GM18526 (cell line): ENCODE data around the gene HCN3.
A peak's percentile ranks its signal among the peaks of the same experiment; 100 is the strongest.

Experiments used
- POLR2A ChIP-seq: IDR thresholded peaks from 3 replicates; pipeline ENCODE4 v1.6.1; 2011; ENCODE audit not compliant: insufficient read length; ENCODE audit errors: extremely low read depth

HCN3 gene

DNA sequence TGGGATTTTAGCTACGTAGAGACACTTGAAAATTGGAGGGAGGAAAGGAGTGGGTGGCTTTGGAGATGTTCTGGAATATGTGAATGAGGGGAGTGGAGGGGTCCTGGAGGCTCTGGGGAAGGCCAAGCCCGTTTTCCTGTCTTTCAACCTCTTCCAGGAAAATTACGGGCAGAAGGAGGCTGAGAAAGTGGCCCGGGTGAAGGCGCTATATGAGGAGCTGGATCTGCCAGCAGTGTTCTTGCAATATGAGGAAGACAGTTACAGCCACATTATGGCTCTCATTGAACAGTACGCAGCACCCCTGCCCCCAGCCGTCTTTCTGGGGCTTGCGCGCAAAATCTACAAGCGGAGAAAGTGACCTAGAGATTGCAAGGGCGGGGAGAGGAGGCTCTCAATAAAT lies 43.0 kb downstream of the HCN3 start:
- no peak for TF ChIP-seq POLR2A

DNA sequence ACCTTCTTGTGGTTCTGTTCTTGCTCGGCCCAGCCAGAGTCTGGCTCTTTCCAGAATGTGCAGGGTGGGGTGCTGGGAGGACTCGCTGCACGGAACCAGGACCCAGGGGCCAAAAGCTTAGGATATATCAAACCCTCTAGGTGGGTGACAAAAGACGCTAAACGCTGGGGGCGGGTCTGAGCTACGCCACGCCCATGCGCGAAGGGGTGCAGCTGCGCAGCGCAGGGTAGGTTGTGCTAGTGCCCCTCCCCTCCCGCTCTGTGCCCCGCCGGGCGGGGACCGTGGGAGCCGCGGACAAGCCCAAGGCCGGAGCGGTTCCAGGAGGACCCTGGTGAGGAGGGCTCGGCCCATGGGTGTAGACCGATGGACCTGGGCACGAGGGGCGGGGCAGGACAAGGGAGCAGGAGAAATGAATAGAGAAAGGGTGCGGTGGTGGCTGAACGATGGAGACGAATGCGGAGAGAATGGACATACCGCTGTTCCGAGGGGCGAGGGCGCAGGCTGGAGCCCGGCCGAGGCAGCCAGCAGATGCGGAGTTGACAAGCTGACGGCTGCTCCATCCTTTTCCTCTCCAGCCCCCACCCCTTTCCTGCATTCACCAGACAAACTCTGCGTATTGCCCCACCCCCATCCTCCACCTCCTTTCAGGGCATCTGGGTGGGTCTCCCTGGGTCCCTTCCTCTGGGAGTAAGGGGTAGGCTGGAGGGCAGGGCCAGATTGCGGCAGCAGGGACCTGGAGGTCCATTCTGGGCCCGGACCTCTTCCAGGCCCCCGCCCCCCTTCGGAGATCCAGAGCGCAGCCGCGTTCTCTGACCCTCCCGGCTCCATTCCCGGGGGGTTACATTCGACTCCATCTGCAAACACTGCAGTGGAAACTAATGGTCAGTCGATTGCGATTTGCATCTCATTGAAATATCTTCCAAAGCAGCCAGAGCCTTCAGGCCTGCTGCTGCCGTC lies 43.7 kb downstream of the HCN3 start, which contains the start of gene RUSC1:
TSS of gene RUSC1 (plus strand) at position 234 of the 957 bp plus-strand sequence. CDS start 880 bp downstream, outside the sequence.
- TF ChIP-seq POLR2A, result no peak

DNA sequence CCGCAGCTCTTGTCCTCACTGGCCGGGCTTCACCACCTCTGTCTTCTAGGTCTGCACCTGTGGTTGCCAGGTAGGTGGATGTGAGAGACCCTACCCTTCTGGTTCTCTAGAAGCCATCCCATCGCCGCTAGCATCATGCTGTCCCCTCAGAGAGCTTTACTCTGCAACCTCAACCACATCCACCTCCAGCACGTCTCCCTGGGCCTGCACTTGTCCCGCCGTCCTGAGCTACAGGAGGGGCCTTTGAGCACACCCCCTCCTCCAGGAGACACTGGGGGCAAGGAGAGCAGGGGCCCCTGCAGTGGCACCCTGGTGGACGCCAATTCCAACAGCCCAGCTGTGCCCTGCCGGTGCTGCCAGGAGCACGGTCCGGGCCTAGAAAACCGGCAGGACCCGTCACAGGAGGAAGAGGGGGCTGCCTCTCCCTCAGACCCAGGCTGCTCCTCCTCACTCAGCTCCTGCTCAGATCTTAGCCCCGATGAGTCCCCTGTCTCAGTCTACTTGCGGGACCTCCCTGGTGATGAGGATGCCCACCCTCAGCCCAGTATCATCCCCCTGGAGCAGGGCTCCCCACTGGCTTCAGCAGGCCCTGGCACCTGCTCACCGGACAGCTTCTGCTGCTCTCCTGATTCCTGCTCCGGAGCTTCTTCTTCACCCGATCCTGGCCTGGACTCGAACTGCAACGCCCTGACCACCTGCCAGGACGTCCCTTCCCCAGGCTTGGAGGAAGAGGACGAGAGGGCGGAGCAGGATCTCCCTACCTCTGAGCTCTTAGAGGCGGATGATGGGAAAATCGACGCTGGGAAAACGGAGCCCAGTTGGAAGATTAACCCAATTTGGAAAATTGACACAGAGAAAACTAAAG lies 44.6 kb downstream of the HCN3 start:
- no peak for TF ChIP-seq POLR2A

DNA sequence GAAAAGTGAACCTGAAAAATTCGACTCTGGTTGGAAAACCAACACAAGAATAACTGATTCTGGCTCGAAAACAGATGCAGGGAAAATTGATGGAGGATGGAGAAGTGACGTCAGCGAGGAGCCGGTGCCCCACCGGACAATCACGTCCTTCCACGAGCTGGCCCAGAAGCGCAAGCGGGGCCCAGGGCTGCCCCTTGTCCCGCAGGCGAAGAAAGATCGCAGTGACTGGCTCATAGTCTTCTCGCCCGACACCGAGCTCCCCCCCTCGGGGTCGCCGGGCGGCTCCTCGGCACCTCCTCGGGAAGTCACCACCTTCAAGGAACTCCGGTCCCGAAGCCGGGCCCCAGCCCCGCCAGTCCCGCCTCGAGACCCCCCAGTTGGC lies 45.3 kb downstream of the HCN3 start:
- TF ChIP-seq POLR2A, result no peak

DNA sequence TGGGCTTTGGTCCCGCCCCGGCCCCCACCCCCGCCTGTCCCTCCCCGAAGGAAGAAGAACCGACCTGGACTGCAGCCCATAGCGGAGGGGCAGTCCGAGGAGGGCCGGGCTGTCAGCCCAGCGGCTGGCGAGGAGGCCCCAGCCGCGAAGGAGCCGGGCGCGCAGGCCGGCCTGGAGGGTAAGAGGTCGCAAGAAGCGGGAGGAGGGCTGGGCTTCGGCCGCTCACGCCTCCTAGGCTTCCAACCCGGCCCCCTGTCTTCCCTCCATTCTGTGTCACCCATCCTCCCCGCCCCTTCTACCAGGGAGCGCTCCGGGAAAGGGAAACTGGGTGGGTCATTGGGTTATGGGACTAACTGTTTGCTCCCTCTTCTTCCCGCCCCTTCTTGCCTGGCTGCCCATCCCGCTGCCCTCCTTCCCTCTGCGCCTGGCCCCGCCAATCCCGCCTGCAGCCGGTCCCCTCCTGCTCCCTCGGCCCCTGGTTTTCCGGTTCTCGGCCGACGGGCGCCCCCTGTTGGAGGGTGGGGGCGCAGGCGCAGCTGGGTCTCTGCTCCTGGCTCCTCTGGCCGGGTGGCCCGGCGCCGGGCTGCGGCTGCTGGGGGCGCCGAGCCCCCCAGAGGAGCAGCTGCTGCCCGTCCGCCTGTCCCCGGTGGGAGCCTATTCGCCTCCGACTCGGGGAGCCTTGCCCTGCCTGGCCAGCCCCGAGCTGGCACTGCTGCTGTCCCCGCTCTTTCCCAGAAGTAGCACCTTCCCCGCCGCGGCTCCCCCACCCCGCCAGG lies 45.9 kb downstream of the HCN3 start:
- peak; percentile 24 for TF ChIP-seq POLR2A

DNA sequence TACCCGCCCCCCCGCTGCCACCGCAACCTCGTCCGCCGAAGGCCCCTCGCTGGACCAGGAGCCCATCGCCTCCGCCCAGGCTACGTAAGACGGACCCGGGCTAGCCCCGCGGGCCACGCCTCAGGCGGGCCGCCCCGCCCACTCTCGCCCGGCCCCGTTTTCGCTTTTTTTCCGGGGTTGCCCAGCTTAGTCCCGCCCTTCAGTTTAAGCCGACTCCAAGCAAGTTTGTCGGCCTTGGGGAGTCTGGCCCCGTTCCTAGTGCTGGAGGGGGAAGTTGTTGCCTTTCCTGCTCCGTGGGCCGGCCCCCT lies 46.4 kb downstream of the HCN3 start:
- no peak for TF ChIP-seq POLR2A

DNA sequence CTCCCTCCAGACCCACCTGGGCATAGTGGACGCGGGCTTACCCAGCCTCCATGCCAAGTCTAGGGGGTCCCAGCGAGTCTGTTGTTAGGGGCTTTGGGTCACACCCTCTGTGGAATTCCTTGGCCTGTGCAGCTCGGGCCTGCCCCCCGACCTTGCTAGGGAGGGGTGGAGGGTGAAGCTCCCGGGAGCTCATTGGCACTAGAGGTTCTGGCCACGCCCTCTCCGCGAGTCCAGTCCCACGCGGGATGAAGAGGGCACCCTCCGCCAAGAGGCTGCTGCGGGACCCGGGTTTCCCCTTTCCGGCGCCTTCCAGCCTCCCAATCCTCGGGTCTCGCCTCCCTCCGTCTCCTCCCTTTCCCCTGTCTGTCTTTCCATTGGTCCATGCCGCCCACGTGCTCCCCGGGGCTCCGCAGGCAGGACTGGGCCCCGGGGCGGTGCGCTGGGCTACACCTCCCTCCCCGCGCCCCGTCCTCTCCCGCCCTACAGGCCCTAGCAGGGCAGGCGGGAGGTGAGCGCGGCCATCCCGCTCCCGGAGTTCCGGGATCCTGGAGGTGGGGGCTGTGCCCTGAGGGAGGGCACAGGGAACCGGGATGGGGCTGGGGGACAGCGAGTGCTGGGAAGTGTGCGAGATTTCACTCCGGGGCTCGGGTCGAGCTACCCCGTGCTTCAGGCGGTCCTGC lies 46.9 kb downstream of the HCN3 start:
- TF ChIP-seq POLR2A, result peak; percentile 59

DNA sequence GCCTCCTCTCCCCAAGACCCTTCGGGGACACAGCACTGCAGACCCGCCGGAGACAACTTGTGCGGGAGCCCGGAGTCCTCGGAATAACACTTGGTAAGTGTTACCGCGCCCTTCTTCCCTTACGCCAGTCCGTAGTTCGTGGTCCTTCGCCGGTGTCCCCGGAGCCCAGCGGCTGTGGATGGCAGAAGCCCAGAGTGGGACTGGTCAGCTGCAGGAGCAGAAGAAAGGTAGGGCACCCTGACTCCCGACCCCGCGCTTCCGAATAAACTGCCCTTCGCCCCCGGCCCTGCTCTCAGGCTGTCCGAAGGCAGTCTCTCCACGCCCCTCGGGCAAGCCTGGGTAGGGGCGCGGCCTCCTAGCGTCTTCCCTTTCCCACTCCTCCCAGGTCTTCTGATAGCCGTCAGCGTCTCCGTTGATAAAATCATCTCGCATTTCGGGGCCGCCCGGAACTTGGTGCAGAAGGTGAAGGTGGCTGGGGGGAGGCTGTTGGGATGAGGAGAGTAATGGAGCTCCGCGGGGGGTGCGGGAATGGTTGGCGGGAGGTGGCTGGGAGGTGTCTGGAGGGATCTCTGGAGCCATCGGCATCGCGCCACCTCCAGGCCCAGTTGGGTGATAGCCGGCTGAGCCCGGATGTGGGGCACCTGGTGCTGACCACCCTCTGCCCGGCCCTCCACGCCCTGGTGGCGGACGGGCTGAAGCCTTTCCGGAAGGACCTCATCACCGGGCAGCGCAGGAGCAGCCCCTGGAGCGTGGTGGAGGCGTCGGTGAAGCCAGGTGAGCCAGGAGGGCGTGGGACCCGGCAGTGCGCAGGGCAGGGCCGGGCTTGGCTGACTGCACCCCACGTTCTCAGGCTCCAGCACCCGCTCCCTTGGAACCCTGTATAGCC lies 47.7 kb downstream of the HCN3 start:
- TF ChIP-seq POLR2A, result no peak

DNA sequence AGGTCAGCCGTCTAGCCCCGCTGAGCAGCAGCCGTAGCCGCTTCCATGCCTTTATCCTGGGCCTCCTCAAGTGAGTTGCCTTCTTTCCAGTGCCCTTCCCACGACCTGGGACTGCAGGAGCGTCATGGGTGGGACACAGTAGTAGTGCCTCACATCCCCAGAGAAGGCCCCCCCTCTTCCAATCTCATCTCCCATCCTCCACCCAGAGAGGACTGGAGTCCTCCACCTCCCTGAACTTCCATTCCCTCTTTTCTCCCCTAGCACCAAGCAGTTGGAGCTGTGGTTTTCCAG lies 48.3 kb downstream of the HCN3 start:
- no peak for TF ChIP-seq POLR2A

DNA sequence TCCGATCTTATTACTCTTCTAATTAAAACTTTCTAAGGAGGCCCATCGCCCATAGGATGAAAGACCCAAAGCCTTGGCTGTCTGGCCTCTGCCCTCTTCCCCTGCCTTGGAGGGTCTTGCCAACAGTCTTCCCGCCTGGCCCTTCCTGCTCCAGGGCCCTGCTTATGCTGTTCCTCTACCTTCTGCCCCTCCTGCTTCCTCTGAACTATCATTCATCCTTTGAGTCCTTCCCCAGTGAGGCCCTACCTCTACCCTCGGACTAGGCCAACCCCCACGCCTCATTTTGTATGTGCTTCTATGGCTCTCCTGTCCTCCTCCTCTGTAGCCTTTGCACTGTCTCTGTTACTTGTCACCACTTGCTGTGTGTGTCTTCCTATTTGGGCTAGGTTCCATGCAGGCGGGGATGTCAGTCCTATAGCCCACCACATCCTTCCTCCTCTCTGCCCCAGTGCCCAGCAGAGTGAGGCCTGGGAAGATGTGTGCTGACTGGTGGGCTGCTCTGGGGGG lies 48.8 kb downstream of the HCN3 start:
- no peak for TF ChIP-seq POLR2A

DNA sequence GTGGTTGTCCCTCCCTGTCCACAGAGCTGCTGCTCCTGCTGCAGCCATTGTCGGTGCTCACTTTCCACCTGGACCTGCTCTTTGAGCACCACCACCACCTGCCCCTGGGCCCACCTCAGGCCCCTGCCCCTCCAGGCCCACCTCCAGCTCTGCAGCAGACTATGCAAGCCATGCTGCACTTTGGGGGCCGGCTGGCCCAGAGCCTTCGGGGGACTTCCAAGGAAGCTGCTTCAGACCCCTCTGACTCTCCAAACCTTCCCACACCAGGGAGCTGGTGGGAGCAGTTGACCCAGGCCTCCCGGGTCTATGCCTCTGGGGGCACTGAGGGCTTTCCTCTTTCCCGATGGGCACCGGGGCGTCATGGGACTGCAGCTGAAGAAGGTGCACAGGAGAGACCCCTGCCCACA lies 49.4 kb downstream of the HCN3 start:
- TF ChIP-seq POLR2A, result no peak

DNA sequence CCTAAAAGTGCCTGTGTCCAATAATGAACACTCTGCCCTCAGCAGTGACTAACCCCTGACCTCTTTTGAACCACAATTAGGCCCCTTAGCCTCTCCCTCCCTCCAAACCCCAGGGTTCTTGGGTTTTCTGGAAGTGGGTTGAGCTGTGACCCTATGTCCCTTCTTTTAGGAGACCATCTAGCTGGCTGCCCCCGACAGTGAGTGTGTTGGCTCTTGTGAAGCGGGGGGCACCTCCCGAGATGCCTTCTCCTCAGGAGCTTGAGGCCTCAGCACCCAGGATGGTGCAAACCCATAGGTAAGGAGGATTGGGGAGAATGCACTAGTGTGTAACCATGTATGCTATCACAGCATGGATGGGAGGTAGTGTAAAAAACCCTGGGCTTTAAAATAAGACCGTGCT lies 50.7 kb downstream of the HCN3 start:
- no peak for TF ChIP-seq POLR2A

DNA sequence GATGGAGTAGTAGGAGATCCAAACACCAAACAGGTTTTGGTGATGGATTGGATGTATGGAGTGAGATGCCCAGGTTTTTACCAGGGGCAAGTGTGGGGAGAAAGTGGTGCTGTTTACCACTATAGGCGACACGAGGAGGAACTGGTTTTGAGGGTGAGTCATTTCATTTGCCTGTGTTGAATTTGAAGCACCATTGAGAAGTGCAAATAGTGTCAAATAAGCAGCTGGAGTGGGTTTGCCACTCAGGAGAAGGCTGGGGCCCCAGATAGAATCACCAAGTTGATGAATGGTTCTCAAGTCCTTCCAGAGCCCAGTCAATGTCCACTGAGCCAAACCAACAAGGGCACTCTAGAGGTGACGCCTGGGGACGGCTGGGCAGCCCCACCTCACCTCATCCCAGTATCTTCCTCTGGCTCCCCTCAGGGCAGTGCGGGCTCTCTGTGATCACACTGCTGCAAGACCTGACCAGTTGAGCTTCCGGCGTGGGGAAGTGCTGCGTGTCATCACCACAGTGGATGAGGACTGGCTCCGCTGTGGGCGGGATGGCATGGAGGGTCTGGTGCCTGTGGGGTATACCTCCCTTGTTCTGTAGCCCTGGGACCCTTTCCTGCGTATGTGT lies 52.8 kb downstream of the HCN3 start:
- TF ChIP-seq POLR2A, result no peak

DNA sequence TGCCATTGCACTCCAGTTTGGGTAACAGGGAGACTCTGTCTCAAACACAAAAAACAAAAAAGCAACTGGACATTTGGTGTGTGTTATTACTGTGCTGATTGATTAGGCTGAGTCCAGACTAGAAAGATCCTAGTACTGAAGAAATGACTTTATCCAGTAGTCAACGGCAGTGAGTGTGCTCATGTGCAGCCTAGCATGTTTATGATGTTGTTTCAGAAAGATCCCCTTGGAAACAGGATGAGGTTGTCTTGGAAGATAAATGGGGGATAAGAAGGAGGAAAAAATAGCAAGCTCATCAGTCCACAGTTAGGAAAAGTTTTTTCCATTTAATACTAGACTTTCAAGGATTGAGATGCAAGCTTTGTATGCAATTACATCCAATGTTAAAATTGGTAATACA lies 57.7 kb downstream of the HCN3 start:
- TF ChIP-seq POLR2A, result no peak
